HS-27A (cell line): Measurements from ENCODE around the gene MAST2.
A peak's percentile ranks its signal among the peaks of the same experiment; 100 is the strongest.
"Not testable (repeated sequence)": the region's sequence is repeated elsewhere in the genome, so short reads cannot be mapped to it uniquely, and the experiment has no call there.

Experiments used
- DNase-seq: peaks from one replicate; pipeline ENCODE4 v3.0.0-alpha.2; 2012; ENCODE audit warnings: low read depth, missing footprints

MAST2 gene

DNA sequence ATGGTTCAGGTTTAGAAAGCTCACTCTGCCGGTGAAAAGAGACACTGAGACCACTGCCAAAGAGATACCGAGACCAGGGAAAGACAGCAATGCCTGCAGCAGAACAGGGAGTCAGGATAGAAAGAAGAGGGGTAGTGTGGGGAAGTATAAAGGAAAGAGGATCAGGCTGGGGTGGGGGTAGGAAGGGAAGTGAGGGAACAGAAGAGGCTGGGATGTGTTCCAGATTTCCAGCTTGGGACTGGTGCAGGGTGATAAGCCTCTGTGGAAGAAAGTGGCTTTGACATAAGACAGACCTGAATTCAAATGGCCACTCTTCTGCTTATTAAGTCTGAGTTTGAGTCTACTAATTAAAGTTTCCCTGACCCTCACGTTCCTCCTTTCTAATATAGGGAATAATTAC lies 223.1 kb downstream of the MAST2 start:
- no peak for DNase-seq

GRCh38 chr1:46027788-46028573 lies 224.6 kb downstream of the MAST2 start:
- no peak for DNase-seq

DNA sequence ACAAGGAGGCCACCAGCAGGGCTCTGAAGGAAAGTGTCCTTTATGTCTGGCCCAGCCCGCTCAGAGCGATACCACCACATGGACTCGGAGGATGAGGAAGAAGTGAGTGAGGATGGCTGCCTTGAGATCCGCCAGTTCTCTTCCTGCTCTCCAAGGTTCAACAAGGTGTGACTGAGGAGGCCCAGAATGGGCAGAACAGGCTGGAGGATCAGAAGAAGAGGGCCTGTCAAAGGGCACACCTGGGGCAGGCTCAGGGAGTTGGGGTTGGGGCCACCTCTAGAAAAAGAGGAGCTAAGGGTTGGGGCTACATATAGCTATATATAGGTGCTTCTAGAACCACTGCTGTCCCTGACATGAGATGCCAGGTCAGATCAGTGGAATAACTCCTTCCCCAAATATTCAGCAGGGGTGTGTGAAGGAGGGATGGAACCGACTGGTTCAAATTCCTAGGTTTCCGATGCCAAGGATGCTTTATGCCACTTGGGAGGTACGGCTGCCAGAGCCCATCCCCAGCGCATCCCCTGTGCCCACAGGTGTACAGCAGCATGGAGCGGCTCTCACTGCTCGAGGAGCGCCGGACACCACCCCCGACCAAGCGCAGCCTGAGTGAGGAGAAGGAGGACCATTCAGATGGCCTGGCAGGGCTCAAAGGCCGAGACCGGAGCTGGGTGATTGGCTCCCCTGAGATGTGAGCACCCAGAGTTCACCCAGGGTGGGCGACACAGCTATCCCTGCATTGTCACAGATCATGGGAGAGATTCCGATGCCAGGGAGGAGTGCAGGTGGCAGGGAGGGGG lies 226.9 kb downstream of the MAST2 start:
- DNase-seq = no peak

DNA sequence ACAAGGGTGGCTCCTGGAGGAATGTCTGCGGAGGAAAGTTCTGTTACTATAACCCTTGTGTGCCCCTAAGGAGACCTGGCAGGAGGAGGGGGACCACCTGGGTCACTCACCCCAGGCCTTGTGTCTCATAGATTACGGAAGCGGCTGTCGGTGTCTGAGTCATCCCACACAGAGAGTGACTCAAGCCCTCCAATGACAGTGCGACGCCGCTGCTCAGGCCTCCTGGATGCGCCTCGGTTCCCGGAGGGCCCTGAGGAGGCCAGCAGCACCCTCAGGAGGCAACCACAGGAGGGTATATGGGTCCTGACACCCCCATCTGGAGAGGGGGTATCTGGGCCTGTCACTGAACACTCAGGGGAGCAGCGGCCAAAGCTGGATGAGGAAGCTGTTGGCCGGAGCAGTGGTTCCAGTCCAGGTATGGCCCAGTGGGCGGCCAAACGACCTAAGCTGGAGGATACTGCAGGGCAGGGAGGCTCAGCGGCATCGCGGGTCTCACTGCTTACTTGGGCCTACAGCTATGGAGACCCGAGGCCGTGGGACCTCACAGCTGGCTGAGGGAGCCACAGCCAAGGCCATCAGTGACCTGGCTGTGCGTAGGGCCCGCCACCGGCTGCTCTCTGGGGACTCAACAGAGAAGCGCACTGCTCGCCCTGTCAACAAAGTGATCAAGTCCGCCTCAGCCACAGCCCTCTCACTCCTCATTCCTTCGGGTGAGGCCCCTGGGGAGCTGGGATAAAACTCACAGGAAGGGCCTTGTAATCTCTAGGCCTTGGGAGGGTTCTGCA lies 227.7 kb downstream of the MAST2 start:
- no peak for DNase-seq

- DNase-seq = no peak
Measured at GRCh38 chr1:46034601-46035516, 231.4 kb downstream of the MAST2 start.

- peak; percentile 50 for DNase-seq
Measured at GRCh38 chr1:46036894-46037839, 233.8 kb downstream of the MAST2 start.

DNA sequence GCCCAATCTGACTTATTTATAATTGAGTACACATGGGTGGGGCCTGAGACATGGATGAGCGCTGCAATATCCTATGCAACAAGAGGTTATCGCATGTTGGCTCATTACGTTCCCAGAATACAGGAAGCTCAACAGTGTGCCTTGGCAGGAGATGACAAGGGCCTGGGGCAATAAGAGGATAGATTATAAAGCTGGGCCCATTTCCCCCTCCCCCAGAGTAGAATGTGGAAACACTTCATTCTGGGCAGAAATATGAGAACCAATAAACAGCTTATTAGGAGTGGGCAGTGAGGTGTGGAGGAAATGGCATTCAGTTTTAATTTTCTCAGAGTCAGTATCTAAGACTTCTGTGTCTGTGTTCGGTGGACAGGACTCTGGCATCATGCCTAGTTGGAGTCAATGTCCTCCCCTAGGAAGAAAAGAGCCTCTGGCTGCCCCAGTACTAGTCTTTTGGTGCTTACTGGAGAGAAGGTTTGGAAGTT lies 236.2 kb downstream of the MAST2 start:
- no peak for DNase-seq

GRCh38 chr1:46041551-46041950 lies 238.1 kb downstream of the MAST2 start:
- DNase-seq = no peak

- no peak for DNase-seq
Measured at GRCh38 chr1:46041974-46042373, 238.6 kb downstream of the MAST2 start.

- DNase-seq = no peak
Measured at GRCh38 chr1:46043458-46044017, 240.1 kb downstream of the MAST2 start.

DNA sequence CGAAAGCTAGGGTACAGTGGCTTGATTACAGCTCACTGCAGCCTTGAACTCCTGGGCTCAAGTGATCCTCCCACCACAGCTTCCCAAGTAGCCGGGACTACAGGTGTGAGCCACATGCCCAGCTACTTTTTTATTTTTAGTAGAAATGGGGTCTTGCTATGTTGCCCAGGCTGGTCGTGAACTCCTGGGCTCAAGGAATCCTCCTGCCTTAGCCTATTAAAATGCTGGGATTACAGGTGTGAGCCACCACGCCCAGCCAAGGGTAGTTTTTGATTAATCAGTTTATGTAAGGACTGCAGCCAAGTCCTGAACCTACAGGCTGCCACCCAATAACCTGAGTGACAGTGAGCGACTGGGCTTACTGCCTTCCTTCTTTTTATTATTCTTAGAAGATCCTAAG lies 240.7 kb downstream of the MAST2 start:
- no peak for DNase-seq

- DNase-seq = no peak
Measured at GRCh38 chr1:46053734-46054133, 250.3 kb downstream of the MAST2 start.

DNA sequence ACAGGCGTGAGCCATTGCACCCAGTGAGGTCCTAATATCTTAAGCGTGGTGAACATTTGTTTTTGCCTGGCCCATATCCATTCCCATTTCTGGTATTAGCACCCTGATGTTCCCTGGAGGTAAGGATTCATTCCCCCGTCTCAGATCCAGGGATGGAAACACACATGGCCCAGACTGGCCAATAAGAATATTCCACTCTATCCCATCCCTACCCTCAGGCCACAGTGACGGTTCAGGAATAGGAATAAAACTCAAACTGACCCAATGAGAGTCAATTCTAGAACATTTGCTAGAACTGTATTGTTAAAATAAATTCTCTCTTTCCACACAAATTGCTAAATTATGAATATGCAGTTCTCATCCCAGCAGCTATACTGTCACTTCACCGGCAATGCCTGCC lies 252.9 kb downstream of the MAST2 start:
- no peak for DNase-seq

DNA sequence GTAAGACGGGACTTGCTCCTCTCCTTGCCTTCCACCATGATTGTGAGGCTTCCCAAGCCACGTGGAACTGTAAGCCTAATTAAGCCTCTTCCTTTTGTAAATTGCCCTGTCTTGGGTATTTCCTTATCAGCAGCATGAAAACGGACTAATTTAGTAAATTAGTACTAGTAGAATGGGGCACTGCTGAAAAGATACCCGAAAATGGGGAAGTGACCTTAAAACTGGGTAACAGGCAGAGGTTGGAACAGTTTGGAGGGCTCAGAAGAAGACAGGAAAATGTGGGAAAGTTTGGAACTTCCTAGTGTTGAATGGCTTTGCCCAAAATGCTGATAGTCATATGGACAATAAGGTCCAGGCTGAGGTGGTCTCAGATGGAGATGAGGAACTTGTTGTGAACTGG lies 253.8 kb downstream of the MAST2 start:
- not testable (repeated sequence) for DNase-seq

- no peak for DNase-seq
Measured at GRCh38 chr1:46057781-46058180, 254.4 kb downstream of the MAST2 start.

DNA sequence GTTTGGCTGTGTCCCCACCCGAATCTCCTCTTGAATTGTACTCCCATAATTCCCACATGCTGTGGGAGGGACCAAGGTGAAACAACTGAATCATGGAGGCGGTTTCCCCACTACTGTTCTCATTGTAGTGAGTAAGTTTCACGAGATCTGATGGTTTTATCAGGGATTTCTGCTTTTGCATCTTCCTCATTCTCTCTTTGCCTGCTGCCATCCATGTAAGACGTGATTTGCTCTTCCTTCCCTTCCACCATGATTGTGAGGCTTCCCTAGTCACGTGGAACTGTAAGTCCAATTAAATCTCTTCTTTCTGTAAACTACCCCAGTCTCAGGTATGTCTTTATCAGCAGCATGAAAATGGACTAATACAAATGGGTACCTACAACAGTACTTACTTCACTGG lies 255.5 kb downstream of the MAST2 start:
- no peak for DNase-seq

DNA sequence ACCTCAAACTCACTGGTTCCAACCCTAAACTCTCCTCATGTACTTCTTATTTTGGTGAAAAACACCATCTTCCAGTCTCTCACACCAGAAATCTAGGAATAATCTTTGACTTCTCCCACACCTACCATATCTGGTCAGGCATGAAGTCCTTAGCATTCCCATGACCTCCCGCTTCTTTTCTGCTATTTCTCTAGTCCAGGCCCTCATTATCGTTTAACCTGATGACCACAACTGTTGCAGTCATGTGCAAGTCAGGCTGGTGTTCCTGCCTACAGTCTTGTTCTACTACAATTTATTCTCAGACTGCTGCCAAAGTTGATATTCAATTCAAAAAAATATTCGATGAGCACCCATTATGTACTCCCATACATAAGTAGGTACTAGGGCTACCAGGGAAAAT lies 257.7 kb downstream of the MAST2 start:
- no peak for DNase-seq

DNA sequence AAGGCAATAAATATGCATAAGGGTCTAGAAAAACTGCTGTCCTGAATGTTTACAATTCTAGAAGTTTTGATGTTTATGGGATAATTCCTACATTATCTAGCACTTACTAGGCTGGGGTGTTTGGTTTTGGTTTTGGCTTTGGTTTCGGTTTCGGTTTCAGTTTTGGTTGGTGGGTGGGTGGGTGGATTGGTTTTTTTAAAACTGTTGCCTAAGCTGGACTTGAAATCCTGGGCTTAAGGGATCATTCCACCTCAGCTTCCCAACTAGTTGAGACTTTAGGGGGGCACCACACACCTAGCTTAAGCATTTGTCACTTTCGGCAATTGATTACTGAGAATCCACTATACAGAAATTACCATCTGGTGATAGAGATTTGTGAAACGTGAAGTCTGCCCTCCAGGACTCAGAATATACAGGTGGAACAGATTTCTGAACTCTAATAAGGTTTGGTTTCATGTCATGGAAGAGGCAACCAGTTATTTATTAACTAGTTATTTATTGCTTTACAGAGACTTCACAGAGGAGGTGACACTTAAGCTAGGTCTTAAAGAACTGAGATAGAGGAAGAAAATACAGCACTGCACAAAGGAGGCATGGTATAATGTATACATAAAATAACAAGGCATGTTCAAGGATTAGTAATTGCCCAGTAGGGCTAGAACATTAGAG lies 259.4 kb downstream of the MAST2 start:
- DNase-seq = no peak

DNA sequence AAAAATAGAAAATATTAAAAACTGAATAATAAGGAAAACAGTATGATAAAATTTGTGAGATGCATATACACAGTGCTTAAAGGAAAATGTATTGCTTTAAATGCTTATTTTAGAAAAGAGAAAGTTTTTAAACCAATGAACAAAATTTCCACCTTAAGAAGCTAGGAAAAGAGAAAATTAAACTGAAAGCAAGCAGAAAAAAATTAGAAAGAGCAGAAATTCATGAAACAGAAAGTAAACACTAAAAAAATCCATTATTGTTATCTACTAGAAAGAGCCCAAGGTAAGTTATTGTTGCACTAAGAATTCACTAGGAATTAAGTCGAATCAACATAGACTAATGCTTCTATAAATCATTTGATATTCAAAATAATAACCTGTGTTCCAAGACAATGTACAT lies 261.3 kb downstream of the MAST2 start:
- no peak for DNase-seq
